GM19240 (cell line): Measurements from ENCODE around the gene GTF3C5.
"Not testable (repeated sequence)": the region's sequence is repeated elsewhere in the genome, so short reads cannot be mapped to it uniquely, and the experiment has no call there.

Experiments
- DNase-seq: peaks from one replicate; pipeline ENCODE4 v3.0.0; 2011; ENCODE audit warnings: low spot score; ENCODE audit not compliant: insufficient read length

GTF3C5 gene

GRCh38 chr9:133029994-133030316 lies 842 bp upstream of the GTF3C5 start:
- no peak for DNase-seq

- no peak for DNase-seq
Observed at GRCh38 chr9:133031130-133031422, 279 bp downstream of the GTF3C5 start.

GRCh38 chr9:133031496-133031911 lies 707 bp downstream of the GTF3C5 start:
- DNase-seq, result no peak

GRCh38 chr9:133032171-133032570 lies 1.4 kb downstream of the GTF3C5 start:
- DNase-seq, result no peak

GRCh38 chr9:133035669-133036068 lies 4.9 kb downstream of the GTF3C5 start:
- no peak for DNase-seq

GRCh38 chr9:133037775-133038515 lies 7.1 kb downstream of the GTF3C5 start:
- no peak for DNase-seq

GRCh38 chr9:133040892-133041479 lies 10.2 kb downstream of the GTF3C5 start:
- not testable (repeated sequence) for DNase-seq

- DNase-seq, result no peak
Observed at GRCh38 chr9:133041958-133042357, 11.2 kb downstream of the GTF3C5 start.

GRCh38 chr9:133042676-133043075 lies 11.9 kb downstream of the GTF3C5 start:
- DNase-seq, result no peak

GRCh38 chr9:133043449-133044035 lies 12.7 kb downstream of the GTF3C5 start:
- DNase-seq, result no peak

GRCh38 chr9:133044125-133044524 lies 13.3 kb downstream of the GTF3C5 start:
- DNase-seq, result no peak

- no peak for DNase-seq
Observed at GRCh38 chr9:133044661-133045060, 13.9 kb downstream of the GTF3C5 start.

GRCh38 chr9:133045132-133045531 lies 14.3 kb downstream of the GTF3C5 start:
- DNase-seq, result no peak

- no peak for DNase-seq
Observed at GRCh38 chr9:133046196-133046899, 15.6 kb downstream of the GTF3C5 start.

- no peak for DNase-seq
Observed at GRCh38 chr9:133046900-133047295, 16.1 kb downstream of the GTF3C5 start.

- DNase-seq, result no peak
Observed at GRCh38 chr9:133048595-133048994, 17.8 kb downstream of the GTF3C5 start.

- no peak for DNase-seq
Observed at GRCh38 chr9:133049043-133049442, 18.2 kb downstream of the GTF3C5 start.

- no peak for DNase-seq
Observed at GRCh38 chr9:133050142-133050541, 19.3 kb downstream of the GTF3C5 start.

- DNase-seq, result no peak
Observed at GRCh38 chr9:133050781-133051180, 20.0 kb downstream of the GTF3C5 start.

GRCh38 chr9:133051281-133051900 lies 20.6 kb downstream of the GTF3C5 start:
- DNase-seq, result no peak

GRCh38 chr9:133051966-133052539 lies 21.3 kb downstream of the GTF3C5 start:
- DNase-seq, result no peak
